ENCODE results near the gene SDE2.
"Not testable (repeated sequence)": the region's sequence is repeated elsewhere in the genome, so short reads cannot be mapped to it uniquely, and the experiment has no call there.

SDE2 gene

GRCh38 chr1:225941187-225941941 lies 57.8 kb downstream of the SDE2 start, which contains the start of gene LEFTY2:
TSS of gene LEFTY2 (minus strand) at chr1:225941220. CDS start at chr1:225941140, 80 bp downstream.
- DNase-seq = no peak

- DNase-seq = no peak
These were observed 58.6 kb downstream of the SDE2 start for GRCh38 chr1:225940385-225941151.

- not testable (repeated sequence) for DNase-seq
These were observed 59.2 kb downstream of the SDE2 start for GRCh38 chr1:225939939-225940310.

GRCh38 chr1:225939097-225939938 lies 59.8 kb downstream of the SDE2 start:
- DNase-seq = not testable (repeated sequence)

- no peak for DNase-seq
These were observed 61.8 kb downstream of the SDE2 start for GRCh38 chr1:225937048-225937968.

GRCh38 chr1:225936523-225936922 lies 62.6 kb downstream of the SDE2 start:
- no peak for DNase-seq

GRCh38 chr1:225936086-225936485 lies 63.1 kb downstream of the SDE2 start:
- not testable (repeated sequence) for DNase-seq

- no peak for DNase-seq
These were observed 64.4 kb downstream of the SDE2 start for GRCh38 chr1:225934711-225935110.

- no peak for DNase-seq
These were observed 66.1 kb downstream of the SDE2 start for GRCh38 chr1:225933072-225933471.
